A673 (cell line): ENCODE measurements around the gene ITPR3.

ENCODE experiments used
- EZH2 ChIP-seq: fragments of 200-600 bp; sonication (generic); IDR thresholded peaks from 2 replicates; pipeline ENCODE4 v1.6.1; 2017; ENCODE audit warnings: borderline replicate concordance, low read depth, mild to moderate bottlenecking, mixed read lengths, antibody characterized with exemption, low read length; ENCODE audit not compliant: poor library complexity, severe bottlenecking
- TF ChIP-seq, protein P1 (sequence below): fragments of 300-800, 200-600 bp; sonication (generic); conservative IDR thresholded peaks from 2 replicates; pipeline ENCODE4 v1.5.1; 2017; ENCODE audit warnings: low read depth, mild to moderate bottlenecking, antibody characterized with exemption, low read length, moderate library complexity, mixed read lengths

DNA sequence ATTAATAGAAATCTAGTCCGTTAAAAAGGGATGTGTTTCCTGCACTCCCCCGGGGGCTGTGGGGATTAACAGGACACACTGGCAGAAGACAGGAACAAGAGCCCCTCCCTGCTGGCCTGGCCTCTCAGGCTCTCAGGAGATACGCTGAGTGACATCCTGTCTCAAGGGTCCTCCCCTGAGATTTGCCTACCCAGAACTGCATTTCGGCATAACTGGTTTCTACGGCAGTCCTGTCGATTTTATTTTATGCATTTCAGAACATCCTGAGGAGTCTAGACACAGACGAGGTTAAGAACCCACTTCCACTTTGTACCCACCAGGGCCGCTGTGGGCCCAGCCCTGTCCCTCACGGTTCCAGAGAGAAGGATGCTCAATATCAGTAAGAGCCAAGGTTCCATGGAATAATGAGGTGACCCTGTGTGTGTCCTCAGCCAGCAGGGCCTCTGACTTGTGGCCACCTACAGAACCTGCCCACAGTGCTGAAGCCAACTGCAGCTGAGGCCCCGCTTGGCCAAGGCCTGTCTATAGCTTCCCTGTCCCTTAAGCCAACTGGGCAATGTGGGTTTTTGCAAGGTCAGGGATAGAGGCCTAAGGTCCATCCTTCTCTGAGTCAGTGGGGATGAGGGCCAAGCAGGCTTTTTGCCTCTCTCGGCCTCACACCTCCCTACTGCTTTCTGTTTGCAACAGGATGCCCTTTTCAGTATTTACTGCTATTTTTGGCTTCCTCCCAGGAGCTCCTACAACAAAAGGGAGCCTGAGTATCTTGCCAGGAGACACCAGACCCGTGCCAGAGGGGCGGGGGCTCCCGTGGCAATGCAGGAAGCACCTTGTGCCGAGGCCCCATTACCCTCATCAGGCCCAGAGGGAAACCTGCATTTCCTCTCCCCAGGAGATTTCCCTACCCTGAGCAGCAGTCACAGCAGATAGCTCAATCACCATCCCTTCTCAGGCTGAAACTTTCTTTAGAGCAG is 75.7 kb downstream of the ITPR3 start:
- no peak for TF ChIP-seq EZH2
- TF ChIP-seq, protein P1, sequence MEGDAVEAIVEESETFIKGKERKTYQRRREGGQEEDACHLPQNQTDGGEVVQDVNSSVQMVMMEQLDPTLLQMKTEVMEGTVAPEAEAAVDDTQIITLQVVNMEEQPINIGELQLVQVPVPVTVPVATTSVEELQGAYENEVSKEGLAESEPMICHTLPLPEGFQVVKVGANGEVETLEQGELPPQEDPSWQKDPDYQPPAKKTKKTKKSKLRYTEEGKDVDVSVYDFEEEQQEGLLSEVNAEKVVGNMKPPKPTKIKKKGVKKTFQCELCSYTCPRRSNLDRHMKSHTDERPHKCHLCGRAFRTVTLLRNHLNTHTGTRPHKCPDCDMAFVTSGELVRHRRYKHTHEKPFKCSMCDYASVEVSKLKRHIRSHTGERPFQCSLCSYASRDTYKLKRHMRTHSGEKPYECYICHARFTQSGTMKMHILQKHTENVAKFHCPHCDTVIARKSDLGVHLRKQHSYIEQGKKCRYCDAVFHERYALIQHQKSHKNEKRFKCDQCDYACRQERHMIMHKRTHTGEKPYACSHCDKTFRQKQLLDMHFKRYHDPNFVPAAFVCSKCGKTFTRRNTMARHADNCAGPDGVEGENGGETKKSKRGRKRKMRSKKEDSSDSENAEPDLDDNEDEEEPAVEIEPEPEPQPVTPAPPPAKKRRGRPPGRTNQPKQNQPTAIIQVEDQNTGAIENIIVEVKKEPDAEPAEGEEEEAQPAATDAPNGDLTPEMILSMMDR = no peak
